HepG2 (cell line): Measurements from ENCODE around the gene PRKAR2A. TPM values are rescaled to one million over a fixed set of nuclear protein-coding genes. Genes with fewer than 3 reads are reported as not detected.

Experiments
- ASH2L ChIP-seq: fragments of 300-600, 200-600 bp; sonication (generic); IDR thresholded peaks from 2 replicates; pipeline ENCODE4 v1.7.0; 2017; ENCODE audit warnings: low read depth, mild to moderate bottlenecking, moderate library complexity, mixed read lengths, low read length; ENCODE audit not compliant: insufficient read length
- CREB1 ChIP-seq, 2 experiments: fragments of 450-650 bp in 1 of 2; IDR thresholded peaks; 2 replicates each; pipeline ENCODE4 v1.6.1; 2016 to 2017; ENCODE audit warnings: control low read depth in 1 of 2, mild to moderate bottlenecking in 1 of 2, missing compliant biosample characterization in 1 of 2, missing genetic modification characterization in 1 of 2
- GABPB1 ChIP-seq: IDR thresholded peaks from 2 replicates; pipeline ENCODE4 v1.6.1; 2016; ENCODE audit warnings: mild to moderate bottlenecking, missing genetic modification reagents, moderate library complexity, missing compliant biosample characterization
- KMT2A ChIP-seq: sonication (generic); formaldehyde crosslinking; IDR thresholded peaks from 2 replicates; pipeline ENCODE4 v1.4.0; 2020; ENCODE audit warnings: missing genetic modification reagents
- MAFK ChIP-seq, 2 experiments: IDR thresholded peaks in 1 of 2; conservative IDR thresholded peaks in 1 of 2; 2 replicates each; pipeline ENCODE4 v1.6.1; 2011; ENCODE audit warnings: improper control_type of control experiment in 2 of 2, low read length in 2 of 2
- MTF2 ChIP-seq: sonication (generic); formaldehyde crosslinking; IDR thresholded peaks from 2 replicates; pipeline ENCODE4 v1.5.0; 2020; ENCODE audit warnings: missing genetic modification reagents, borderline replicate concordance
- PAXIP1 ChIP-seq: sonication (generic); formaldehyde crosslinking; conservative IDR thresholded peaks from 2 replicates; pipeline ENCODE4 v1.4.0; 2020; ENCODE audit warnings: mild to moderate bottlenecking, missing genetic modification reagents, moderate library complexity
- TBX2 ChIP-seq: sonication (generic); formaldehyde crosslinking; IDR thresholded peaks from 2 replicates; pipeline ENCODE4 v1.5.0; 2020; ENCODE audit warnings: missing genetic modification reagents, mild to moderate bottlenecking, borderline replicate concordance
- ZBTB10 ChIP-seq: sonication (generic); formaldehyde crosslinking; IDR thresholded peaks from 2 replicates; pipeline ENCODE4 v1.4.0; 2020; ENCODE audit warnings: missing genetic modification reagents, borderline replicate concordance
- ZKSCAN5 ChIP-seq: sonication (generic); formaldehyde crosslinking; IDR thresholded peaks from 2 replicates; pipeline ENCODE4 v1.5.1; 2020; ENCODE audit warnings: mild to moderate bottlenecking, missing genetic modification reagents
- ZNF460 ChIP-seq: sonication (generic); formaldehyde crosslinking; IDR thresholded peaks from 2 replicates; pipeline ENCODE4 v1.5.1; 2020; ENCODE audit warnings: missing genetic modification reagents, mild to moderate bottlenecking, borderline replicate concordance
- ZNF609 ChIP-seq: sonication (generic); formaldehyde crosslinking; IDR thresholded peaks from 2 replicates; pipeline ENCODE4 v1.4.0; 2020; ENCODE audit warnings: mild to moderate bottlenecking, missing genetic modification reagents, borderline replicate concordance
- ZNF724P ChIP-seq: sonication (generic); formaldehyde crosslinking; IDR thresholded peaks from 2 replicates; pipeline ENCODE4 v1.8.0; 2022; ENCODE audit warnings: missing genetic modification reagents, borderline replicate concordance
- polyA plus RNA-seq, 8 experiments: library from polyadenylated mRNA; depleted of rRNA in 3 of 8; stranded (reverse) in 7 of 8; unstranded in 1 of 8; fragments of >200 nt; fragmentation: Illumina TruSeq in 4 of 8; extraction: Trizol in 4 of 8; gene quantifications; 2 replicates each; pipeline versions ENCODE4 v1.2.1 to v1.2.3, GENCODE V29; 2011 to 2016; ENCODE audit warnings: low read depth in 4 of 8, missing spikeins in 1 of 8, mixed read lengths in 1 of 8; ENCODE audit not compliant: insufficient read depth in 1 of 8
- total RNA-seq, 5 experiments: library from RNA; depleted of rRNA; stranded (reverse); fragments of >200 nt; fragmentation: Illumina TruSeq; extraction: Trizol; gene quantifications; 2 replicates each; pipeline ENCODE4 v1.2.3, GENCODE V29; 2016; ENCODE audit warnings: low read depth in 1 of 5

PRKAR2A gene
- total and polyA plus RNA-seq, 2 of the 13 experiments (the other 11 are each of a cell fraction or from before 2014, with no cell fraction given): 11.8 to 29.2 TPM

- TF ChIP-seq ZBTB10 (CRISPR knock-in tag): no peak
- 0 out of 2 replicates have a peak, but pooled peaks have one; percentile 30 for TF ChIP-seq MTF2
- no peak for TF ChIP-seq ZNF724P (CRISPR knock-in tag)
- no peak for TF ChIP-seq ZKSCAN5 (CRISPR knock-in tag)
- no peak for TF ChIP-seq CREB1 (IDR thresholded peaks at IDR 0.05)
- TF ChIP-seq CREB1 (CRISPR knock-in tag; IDR thresholded peaks at IDR 0.05): no peak
- TF ChIP-seq ASH2L: peak; percentile 98
- peak; percentile 64 for TF ChIP-seq GABPB1 (CRISPR knock-in tag)
- TF ChIP-seq MAFK (conservative IDR thresholded peaks at IDR 0.05 in 1 of 2, IDR thresholded peaks at IDR 0.05 in 1 of 2; ENCODE audit: low read length in 2 of 2): no peak
- peak; percentile 74; the same call in 1 of the 2 replicates for TF ChIP-seq TBX2
- peak; percentile 68; the same call in 1 of the 2 replicates for TF ChIP-seq ZNF609
- TF ChIP-seq PAXIP1 (CRISPR knock-in tag): peak; percentile 90
- TF ChIP-seq ZNF460 (CRISPR knock-in tag): 0 out of 2 replicates have a peak, but pooled peaks have one; percentile 16
- peak; percentile 63; the same call in 1 of the 2 replicates for TF ChIP-seq KMT2A
Measured at GRCh38 chr3:48739955-48740823, 107.5 kb downstream of the PRKAR2A start (continued).
